Stomach (tissue), 9 donors: ENCODE measurements around the gene FLCN. TPM values are rescaled to one million over a fixed set of nuclear protein-coding genes. Genes with fewer than 3 reads are reported as not detected.

Experiments used
- DNase-seq, 2 donors: peaks; one replicate each; pipeline versions ENCODE4 v3.0.0 to v3.0.0-alpha.2; 2013 to 2019
- H3K27ac ChIP-seq, 5 donors: fragments of 200-600 bp in 4 of 5; sonication (generic) in 4 of 5; one replicate each; pipeline ENCODE4 v1.5.1; 2013 to 2019; ENCODE audit warnings: mild to moderate bottlenecking in 1 of 5, moderate library complexity in 1 of 5
- H3K27me3 ChIP-seq, 3 donors: fragments of 200-600 bp; sonication (generic); one replicate each; pipeline ENCODE4 v1.5.1; 2017 to 2019; ENCODE audit warnings: mixed run types in 1 of 3
- H3K36me3 ChIP-seq, 4 donors: fragments of 200-600 bp; sonication (generic); 1 replicate in 3 of 4; 2 replicates in 1 of 4; pipeline ENCODE4 v1.5.1; 2016 to 2019
- H3K4me1 ChIP-seq, 4 donors: fragments of 200-600 bp; sonication (generic); one replicate each; pipeline ENCODE4 v1.5.1; 2016 to 2019
- H3K4me3 ChIP-seq, 4 donors: fragments of 200-600 bp; sonication (generic) in 3 of 4; one replicate each; pipeline ENCODE4 v1.5.1; 2016 to 2019; ENCODE audit warnings: mild to moderate bottlenecking in 1 of 4
- H3K9me3 ChIP-seq, 4 donors: fragments of 200-600 bp; sonication (generic); one replicate each; pipeline ENCODE4 v1.5.1; 2016 to 2019
- EP300 ChIP-seq: sonication (generic); formaldehyde crosslinking; IDR thresholded peaks from one replicate; pipeline ENCODE4 v1.6.1; 2017; ENCODE audit warnings: antibody characterized with exemption
- POLR2A ChIP-seq, 4 donors: fragments of 450-650 bp; IDR thresholded peaks; one replicate each; pipeline ENCODE4 v1.6.1; 2016; ENCODE audit warnings: antibody characterized with exemption in 4 of 4, control low read depth in 2 of 4, mild to moderate bottlenecking in 1 of 4, moderate library complexity in 1 of 4
- POLR2AphosphoS5 ChIP-seq, 3 donors: sonication (generic); formaldehyde crosslinking; IDR thresholded peaks; one replicate each; pipeline ENCODE4 v1.6.1; 2016; ENCODE audit warnings: antibody characterized with exemption in 3 of 3
- WGBS, 5 donors: extraction: QIAGEN DNeasy Blood & Tissue Kit in 3 of 5; methylation state at CpG; one replicate each; pipeline versions ENCODE4 v1.1.5 to v1.1.7; 2013 to 2018; 5-methylcytosine and 5-hydroxymethylcytosine counted together
- intact Hi-C: fragments of 100-400 bp; cut with DNase I; formaldehyde crosslinking; loops from one replicate; pipeline ENCODE4 v1.15.1; 2023; ENCODE audit warnings: low total_unique reads
- polyA plus RNA-seq, 3 donors: library from polyadenylated mRNA; stranded (reverse); fragments of 200-250 nt; gene quantifications; one replicate each; pipeline ENCODE4 v1.2.3, GENCODE V29; 2013
- total RNA-seq, 5 donors: library from RNA; depleted of rRNA; stranded (reverse); fragments of >200 nt; gene quantifications; one replicate each; pipeline versions ENCODE4 v1.1.0 to v1.2.3, GENCODE V29; 2014 to 2016
- TF ChIP-seq, protein P1 (sequence below), 7 experiments: fragments of 450-650 bp in 4 of 7; fragments of 200-600 bp in 3 of 7; sonication (generic) in 3 of 7; IDR thresholded peaks; one replicate each; pipeline ENCODE4 v1.5.1; 2016 to 2019; ENCODE audit warnings: antibody characterized with exemption in 7 of 7, control low read depth in 2 of 7, mild to moderate bottlenecking in 1 of 7
- donor health status: healthy with polysubstance abuse.
- donor health status: Bipolar disorder and iron deficiency.
- donor health status: healthy.

FLCN gene
- total and polyA plus RNA-seq, 8 donors: 6.9 to 378 (median 41.9) TPM

DNA sequence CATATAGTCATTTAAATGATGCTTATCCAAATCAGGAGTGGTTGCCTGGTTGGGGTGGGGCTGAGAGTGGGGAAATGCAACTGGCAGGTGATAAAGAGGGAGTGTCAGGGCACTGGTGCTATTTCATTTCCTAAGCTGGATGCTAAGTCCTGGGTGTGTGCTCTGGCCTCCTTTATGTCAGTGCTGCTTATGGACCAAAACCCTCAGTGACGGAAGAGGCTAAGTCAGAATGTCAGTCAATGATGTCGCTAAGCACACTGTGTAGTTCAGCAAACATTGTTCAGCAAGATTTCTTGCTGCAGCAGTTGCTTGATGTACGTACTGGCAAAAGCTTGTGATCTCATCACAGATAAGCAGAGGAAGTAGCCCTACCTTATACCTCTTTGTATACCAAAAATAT is 16.4 kb upstream of the FLCN start:
- Histone ChIP-seq H3K4me1 (peaks cover 0 to 8% (median 0%) of the 10 kb centered on the region in 4 donors), H3K27me3 (no peaks in the 10 kb centered on the region), H3K4me3 (no peak overlapping the region), H3K27ac (no peak overlapping the region), H3K9me3 (no peaks in the 10 kb centered on the region), H3K36me3 (peaks cover 46 to 100% (median 100%) of the 10 kb centered on the region in 4 donors)
- no peak for TF ChIP-seq EP300
- TF ChIP-seq POLR2AphosphoS5 (IDR thresholded peaks at IDR 0.05): no peak
- TF ChIP-seq, protein P1, sequence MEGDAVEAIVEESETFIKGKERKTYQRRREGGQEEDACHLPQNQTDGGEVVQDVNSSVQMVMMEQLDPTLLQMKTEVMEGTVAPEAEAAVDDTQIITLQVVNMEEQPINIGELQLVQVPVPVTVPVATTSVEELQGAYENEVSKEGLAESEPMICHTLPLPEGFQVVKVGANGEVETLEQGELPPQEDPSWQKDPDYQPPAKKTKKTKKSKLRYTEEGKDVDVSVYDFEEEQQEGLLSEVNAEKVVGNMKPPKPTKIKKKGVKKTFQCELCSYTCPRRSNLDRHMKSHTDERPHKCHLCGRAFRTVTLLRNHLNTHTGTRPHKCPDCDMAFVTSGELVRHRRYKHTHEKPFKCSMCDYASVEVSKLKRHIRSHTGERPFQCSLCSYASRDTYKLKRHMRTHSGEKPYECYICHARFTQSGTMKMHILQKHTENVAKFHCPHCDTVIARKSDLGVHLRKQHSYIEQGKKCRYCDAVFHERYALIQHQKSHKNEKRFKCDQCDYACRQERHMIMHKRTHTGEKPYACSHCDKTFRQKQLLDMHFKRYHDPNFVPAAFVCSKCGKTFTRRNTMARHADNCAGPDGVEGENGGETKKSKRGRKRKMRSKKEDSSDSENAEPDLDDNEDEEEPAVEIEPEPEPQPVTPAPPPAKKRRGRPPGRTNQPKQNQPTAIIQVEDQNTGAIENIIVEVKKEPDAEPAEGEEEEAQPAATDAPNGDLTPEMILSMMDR (IDR thresholded peaks at IDR 0.05): no peak
- TF ChIP-seq POLR2A (IDR thresholded peaks at IDR 0.05): no peak
- DNase-seq: no peak
- intact Hi-C loops: no loop called here
- WGBS, 5 donors: 57 to 72% (median 68%) methylated on average over 3 of the region's 3 CpGs

DNA sequence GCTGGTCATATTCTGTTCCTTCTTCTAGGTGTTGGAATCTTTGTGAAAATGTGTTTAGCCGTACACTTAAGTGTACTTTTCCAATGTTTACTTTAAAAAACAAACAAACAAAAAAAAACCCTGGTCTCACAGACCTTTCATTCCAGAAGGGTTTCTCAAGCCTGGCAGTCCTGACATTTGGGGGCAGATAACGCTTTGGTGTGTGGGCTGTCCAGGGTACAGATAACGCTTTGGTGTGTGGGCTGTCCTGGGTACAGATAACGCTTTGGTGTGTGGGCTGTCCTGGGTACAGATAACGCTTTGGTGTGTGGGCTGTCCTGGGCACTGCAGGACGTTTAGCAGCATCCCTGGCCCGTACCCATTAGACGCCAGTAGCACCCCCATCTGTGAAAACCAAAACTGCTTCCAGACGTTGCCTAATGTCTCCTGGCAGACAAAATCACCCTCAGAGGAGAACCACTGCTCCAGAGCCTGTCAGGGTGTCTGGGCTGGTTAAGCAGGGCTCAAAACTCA is 15.2 kb upstream of the FLCN start:
- 43 to 78% (median 51%) methylated on average over 8 to 9 of the region's 9 CpGs for WGBS, 5 donors
- TF ChIP-seq EP300: no peak
- peaks cover 0 to 8% (median 0%) of the 10 kb centered on the region in 4 donors for H3K4me1 ChIP-seq
- no peak overlapping the region for H3K27ac ChIP-seq
- intact Hi-C loops: no loop called here
- H3K27me3 ChIP-seq: no peaks in the 10 kb centered on the region
- H3K36me3 ChIP-seq: peaks cover 52 to 100% (median 100%) of the 10 kb centered on the region in 4 donors
- DNase-seq: no peak
- no peak overlapping the region for H3K4me3 ChIP-seq
- no peaks in the 10 kb centered on the region for H3K9me3 ChIP-seq

DNA sequence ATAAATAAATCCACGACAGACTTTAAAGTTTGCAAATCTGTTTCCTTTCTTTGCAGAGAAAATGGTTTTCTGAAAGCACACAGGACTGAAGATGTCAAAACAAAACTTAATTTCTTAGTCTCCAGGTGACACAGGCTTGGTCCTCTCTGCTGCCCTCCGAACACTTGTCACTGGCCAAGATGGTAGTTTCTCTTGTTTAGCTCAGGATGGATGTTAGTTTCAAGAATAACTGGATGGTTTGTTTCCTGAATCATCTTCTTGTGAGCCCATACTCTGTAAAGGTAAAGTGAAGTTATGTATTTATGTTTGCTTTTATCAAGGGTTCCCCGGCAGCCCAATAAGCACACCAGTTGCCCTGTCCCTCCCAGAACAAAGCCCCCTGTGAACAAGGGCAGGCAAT is 9.9 kb upstream of the FLCN start:
- H3K4me1 ChIP-seq: no peaks in the 10 kb centered on the region
- intact Hi-C loops: no loop called here
- no peak for DNase-seq
- no peaks in the 10 kb centered on the region for H3K27me3 ChIP-seq
- TF ChIP-seq, protein P1 (IDR thresholded peaks at IDR 0.05): no peak
- TF ChIP-seq EP300 (no peak), POLR2AphosphoS5 (IDR thresholded peaks at IDR 0.05) (no peak), POLR2A (IDR thresholded peaks at IDR 0.05) (no peak)
- no peak overlapping the region for H3K4me3 ChIP-seq
- H3K9me3 ChIP-seq: no peaks in the 10 kb centered on the region
- no peak overlapping the region for H3K27ac ChIP-seq
- 73 to 90% (median 86%) methylated on average over 3 of the region's 3 CpGs for WGBS, 5 donors
- H3K36me3 ChIP-seq: peaks cover 26 to 69% (median 67%) of the 10 kb centered on the region in 4 donors

DNA sequence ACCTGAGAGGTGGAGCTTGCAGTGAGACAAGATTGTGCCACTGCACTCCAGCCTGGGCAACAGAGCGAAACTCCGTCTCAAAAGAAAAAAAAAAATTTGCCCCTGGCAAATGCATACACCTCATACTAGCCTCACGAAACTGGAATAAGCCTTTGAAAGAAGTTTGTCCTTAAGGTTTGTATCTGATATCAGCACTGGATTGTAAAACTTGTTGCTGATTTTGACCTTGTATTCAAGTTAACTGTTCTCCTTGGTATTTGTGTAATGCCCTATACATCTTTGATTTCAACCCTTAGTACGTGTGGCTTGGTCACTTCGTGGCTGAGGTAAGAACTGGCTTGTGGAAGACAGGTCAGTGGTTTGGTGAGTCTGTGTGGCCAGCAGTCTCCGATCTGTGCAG is 6.2 kb upstream of the FLCN start:
- H3K36me3 ChIP-seq: peaks cover 18 to 32% (median 30%) of the 10 kb centered on the region in 4 donors
- intact Hi-C loops: no loop called here
- no peak for DNase-seq
- TF ChIP-seq, protein P1 (IDR thresholded peaks at IDR 0.05): no peak
- no peak for TF ChIP-seq POLR2AphosphoS5 (IDR thresholded peaks at IDR 0.05)
- no peak for TF ChIP-seq POLR2A (IDR thresholded peaks at IDR 0.05)
- TF ChIP-seq EP300: no peak
- no peaks in the 10 kb centered on the region for H3K27me3 ChIP-seq
- no peaks in the 10 kb centered on the region for H3K9me3 ChIP-seq
- peaks cover 3 to 9% (median 5%) of the 10 kb centered on the region in 4 donors for H3K4me1 ChIP-seq
- no peak overlapping the region for H3K27ac ChIP-seq
- no peak overlapping the region for H3K4me3 ChIP-seq
- WGBS, 5 donors: 72 to 85% (median 78%) methylated on average over 6 of the region's 6 CpGs

DNA sequence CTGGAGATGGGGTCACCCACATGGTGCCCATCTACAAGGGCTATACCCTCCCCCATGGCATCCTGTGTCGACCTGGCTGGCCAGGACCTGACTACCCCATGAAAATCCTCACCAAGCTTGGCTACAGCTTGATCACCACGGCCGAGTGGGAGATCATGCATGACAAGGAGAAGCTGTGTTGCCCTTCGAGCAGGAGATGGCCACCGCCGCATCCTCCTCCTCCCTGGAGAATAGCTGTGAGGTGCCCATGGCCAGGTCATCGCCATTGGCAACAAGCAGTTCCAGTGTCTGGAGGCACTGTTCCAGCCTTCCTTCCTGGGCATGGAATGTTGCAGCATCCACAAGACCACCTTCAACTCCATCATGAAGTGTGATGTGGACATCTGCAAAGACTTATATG is 5.3 kb upstream of the FLCN start:
- intact Hi-C loops: no loop called here
- DNase-seq: no peak
- whole genome bisulfite sequencing, 5 donors: 89 to 96% (median 93%) methylated on average over 4 to 7 of the region's 7 CpGs
- TF ChIP-seq EP300 (no peak), POLR2AphosphoS5 (IDR thresholded peaks at IDR 0.05) (no peak), POLR2A (IDR thresholded peaks at IDR 0.05) (no peak)
- TF ChIP-seq, protein P1 (IDR thresholded peaks at IDR 0.05): no peak
- Histone ChIP-seq H3K4me3 (no peak overlapping the region), H3K27me3 (no peaks in the 10 kb centered on the region), H3K9me3 (no peaks in the 10 kb centered on the region), H3K4me1 (peaks cover 6 to 14% (median 10%) of the 10 kb centered on the region in 4 donors), H3K36me3 (peaks cover 11 to 23% (median 21%) of the 10 kb centered on the region in 4 donors), H3K27ac (no peak overlapping the region)
